OCI-LY1 (cell line): ENCODE data around the gene GABBR1.

Source experiments
- EZH2 ChIP-seq: fragments of 200-600 bp; sonication (generic), shearing (Covaris generic); IDR thresholded peaks from 2 replicates; pipeline ENCODE4 v1.8.0; 2017; ENCODE audit warnings: borderline replicate concordance, mixed run types, mild to moderate bottlenecking, antibody characterized with exemption, low read length, moderate library complexity, mixed read lengths
- TF ChIP-seq, protein P1 (sequence below): fragments of 200-600 bp; sonication (generic), shearing (Covaris generic); IDR thresholded peaks from 2 replicates; pipeline ENCODE4 v1.5.1; 2017; ENCODE audit warnings: mild to moderate bottlenecking, antibody characterized with exemption, low read length, moderate library complexity, mixed read lengths

- TF ChIP-seq, protein P1, sequence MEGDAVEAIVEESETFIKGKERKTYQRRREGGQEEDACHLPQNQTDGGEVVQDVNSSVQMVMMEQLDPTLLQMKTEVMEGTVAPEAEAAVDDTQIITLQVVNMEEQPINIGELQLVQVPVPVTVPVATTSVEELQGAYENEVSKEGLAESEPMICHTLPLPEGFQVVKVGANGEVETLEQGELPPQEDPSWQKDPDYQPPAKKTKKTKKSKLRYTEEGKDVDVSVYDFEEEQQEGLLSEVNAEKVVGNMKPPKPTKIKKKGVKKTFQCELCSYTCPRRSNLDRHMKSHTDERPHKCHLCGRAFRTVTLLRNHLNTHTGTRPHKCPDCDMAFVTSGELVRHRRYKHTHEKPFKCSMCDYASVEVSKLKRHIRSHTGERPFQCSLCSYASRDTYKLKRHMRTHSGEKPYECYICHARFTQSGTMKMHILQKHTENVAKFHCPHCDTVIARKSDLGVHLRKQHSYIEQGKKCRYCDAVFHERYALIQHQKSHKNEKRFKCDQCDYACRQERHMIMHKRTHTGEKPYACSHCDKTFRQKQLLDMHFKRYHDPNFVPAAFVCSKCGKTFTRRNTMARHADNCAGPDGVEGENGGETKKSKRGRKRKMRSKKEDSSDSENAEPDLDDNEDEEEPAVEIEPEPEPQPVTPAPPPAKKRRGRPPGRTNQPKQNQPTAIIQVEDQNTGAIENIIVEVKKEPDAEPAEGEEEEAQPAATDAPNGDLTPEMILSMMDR = no peak
- no peak for TF ChIP-seq EZH2
Measured at GRCh38 chr6:29598172-29598747, 34.7 kb downstream of the GABBR1 start.
